Lower lobe of right lung (tissue), 2 donors: ENCODE measurements around the gene GPR68. TPM values are rescaled to one million over a fixed set of nuclear protein-coding genes. Genes with fewer than 3 reads are reported as not detected.

Source experiments
- ATAC-seq, 2 donors: fragments of 200-7000 bp; cut with Tn5 transposase; one replicate each; pipeline ENCODE4 v1.9.1; 2020 to 2022; ENCODE audit warnings: mild to moderate bottlenecking in 2 of 2, moderate library complexity in 2 of 2
- DNase-seq: peaks from one replicate; pipeline ENCODE4 v3.0.0-alpha.2; 2020
- H3K27ac ChIP-seq: fragments of 200-600 bp; one replicate; pipeline ENCODE4 v1.8.0; 2022
- H3K27me3 ChIP-seq: fragments of 200-600 bp; one replicate; pipeline ENCODE4 v1.8.0; 2022; ENCODE audit warnings: low read depth
- H3K36me3 ChIP-seq: fragments of 200-600 bp; one replicate; pipeline ENCODE4 v1.8.0; 2022; ENCODE audit warnings: mild to moderate bottlenecking
- H3K4me1 ChIP-seq: fragments of 200-600 bp; one replicate; pipeline ENCODE4 v1.8.0; 2022
- H3K4me3 ChIP-seq: fragments of 200-600 bp; one replicate; pipeline ENCODE4 v1.8.0; 2022; ENCODE audit warnings: mild to moderate bottlenecking
- H3K9me3 ChIP-seq: fragments of 200-600 bp; one replicate; pipeline ENCODE4 v1.8.0; 2022
- CTCF ChIP-seq: fragments of 200-600 bp; IDR thresholded peaks from one replicate; pipeline ENCODE4 v1.8.0; 2022; ENCODE audit warnings: antibody characterized with exemption, mild to moderate bottlenecking
- intact Hi-C: fragments of 100-400 bp; cut with DNase I; formaldehyde crosslinking; loops from one replicate; pipeline ENCODE4 v1.11.0; 2022
- long read RNA-seq: library from polyadenylated mRNA; unstranded; transcript quantifications from one replicate; pipeline ENCODE4 v2.0.0, GENCODE V29; 2021
- total RNA-seq: library from RNA; stranded (reverse); fragmentation: NEBNext Ultra II Directional; extraction: Animal tissue kit (Norgen Biotek cat#: 25700); gene quantifications from one replicate; pipeline ENCODE4 v1.2.1, GENCODE V29; 2021
- donor health status: DM: no; HTN: yes; CAD: no; lungs with severe emphysema.

Gene GPR68
- total RNA-seq, result 3.4 TPM
- long read RNA-seq, partial matches to known transcripts, result 0 of 17 reads
- long read RNA-seq, other reads (novel, unspliced or antisense), result 16 of 17 reads

DNA sequence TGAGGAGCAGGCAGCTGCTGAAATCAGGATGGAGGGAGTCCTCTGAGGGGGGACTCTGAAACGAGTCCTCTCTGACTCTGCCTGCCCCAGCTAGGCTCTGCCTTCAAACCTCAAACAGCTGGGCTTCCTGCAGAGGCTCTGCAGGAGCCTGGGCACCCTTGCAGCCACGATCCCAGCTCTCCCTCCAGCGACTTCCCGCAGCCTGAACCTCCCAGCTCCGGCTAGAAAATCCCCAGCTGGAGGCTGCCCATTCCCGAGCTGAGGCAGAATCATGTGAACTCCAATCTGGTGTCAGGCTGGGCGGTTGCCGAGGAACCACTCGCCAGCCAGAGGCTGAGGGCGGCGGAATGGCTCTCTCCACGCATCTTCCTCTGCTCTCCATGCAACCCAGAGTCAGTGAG lies at the start of gene GPR68:
Gene GPR68 (minus strand): TSS at position 204 of the 401 bp plus-strand sequence. CDS start 9,654 bp downstream, outside the sequence.
- TF ChIP-seq CTCF, result no peak
- peaks cover 36% of the 10 kb centered on the region for H3K4me1 ChIP-seq
- H3K36me3 ChIP-seq, result no peaks in the 10 kb centered on the region
- H3K4me3 ChIP-seq, result peak within 1 kb of the TSS; percentile 27
- DNase-seq, result no peak
- peak within 1 kb of the TSS; percentile 66 for H3K27ac ChIP-seq
- ATAC-seq, result peak; percentile 20 to 22
- H3K27me3 ChIP-seq, result no peaks in the 10 kb centered on the region
- H3K9me3 ChIP-seq, result no peaks in the 10 kb centered on the region
- intact Hi-C loops, result no loop called here

GRCh38 chr14:91294153-91294552 lies 49.6 kb upstream of the GPR68 start:
- peaks cover 82% of the 10 kb centered on the region for H3K36me3 ChIP-seq
- no peaks in the 10 kb centered on the region for H3K27me3 ChIP-seq
- H3K27ac ChIP-seq, result no peak overlapping the region
- no peak overlapping the region for H3K4me3 ChIP-seq
- no peaks in the 10 kb centered on the region for H3K4me1 ChIP-seq
- intact Hi-C loops, result no loop called here
- H3K9me3 ChIP-seq, result no peaks in the 10 kb centered on the region
- no peak for ATAC-seq
- no peak for TF ChIP-seq CTCF
- peak; percentile 5 for DNase-seq

DNA sequence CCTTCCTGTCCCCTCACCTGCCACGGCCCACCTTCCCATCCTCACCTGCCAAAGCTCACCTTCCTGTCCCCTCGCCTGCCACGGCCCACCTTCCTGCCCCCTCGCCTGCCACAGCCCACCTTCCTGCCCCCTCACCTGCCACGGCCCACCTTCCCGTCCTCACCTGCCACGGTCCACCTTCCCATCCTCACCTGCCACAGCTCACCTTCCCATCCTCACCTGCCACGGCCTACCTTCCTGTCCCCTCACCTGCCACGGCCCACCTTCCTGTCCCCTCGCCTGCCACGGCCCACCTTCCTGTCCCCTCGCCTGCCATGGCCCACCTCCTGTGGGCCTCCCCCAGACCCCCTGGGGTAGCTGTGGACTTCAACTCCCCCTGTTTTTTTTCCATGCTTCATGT lies 48.8 kb upstream of the GPR68 start:
- Histone ChIP-seq H3K27me3 (no peaks in the 10 kb centered on the region), H3K9me3 (no peaks in the 10 kb centered on the region), H3K27ac (no peak overlapping the region), H3K4me3 (no peak overlapping the region), H3K36me3 (peaks cover 84% of the 10 kb centered on the region), H3K4me1 (no peaks in the 10 kb centered on the region)
- TF ChIP-seq CTCF, result no peak
- intact Hi-C loops, result no loop called here
- DNase-seq, result peak; percentile 40
- no peak for ATAC-seq

GRCh38 chr14:91292491-91292890 lies 48.0 kb upstream of the GPR68 start:
- Histone ChIP-seq H3K4me3 (no peak overlapping the region), H3K27me3 (no peaks in the 10 kb centered on the region), H3K4me1 (no peaks in the 10 kb centered on the region), H3K27ac (no peak overlapping the region), H3K9me3 (no peaks in the 10 kb centered on the region), H3K36me3 (peaks cover 87% of the 10 kb centered on the region)
- ATAC-seq (no peak), DNase-seq (peak; percentile 17)
- no peak for TF ChIP-seq CTCF
- intact Hi-C loops, result no loop called here

- H3K27ac ChIP-seq, result no peak overlapping the region
- ATAC-seq, result peak in 1 of 2 donors; percentile 5
- intact Hi-C loops, result no loop called here
Measured at GRCh38 chr14:91291786-91292405, 47.4 kb upstream of the GPR68 start.

More at GRCh38 chr14:91291786-91292405, 47.4 kb upstream of the GPR68 start:
- peak; percentile 39 for DNase-seq
- peaks cover 83% of the 10 kb centered on the region for H3K36me3 ChIP-seq
- no peaks in the 10 kb centered on the region for H3K27me3 ChIP-seq
- no peaks in the 10 kb centered on the region for H3K9me3 ChIP-seq
- no peak overlapping the region for H3K4me3 ChIP-seq
- TF ChIP-seq CTCF, result no peak
- H3K4me1 ChIP-seq, result no peaks in the 10 kb centered on the region
